ENCODE results near the gene TPCN2. TPM values are rescaled to one million over a fixed set of nuclear protein-coding genes. Genes with fewer than 3 reads are reported as not detected.

Gene TPCN2
- total RNA-seq (2022; extraction: Qiagen RNA extraction; ENCODE audit: low read depth) = 10.4 to 12.7 TPM (median 11.7 TPM) in 5 replicates

GRCh38 chr11:69048694-69049489, at the start of gene TPCN2:
TPCN2 (plus strand) TSS chr11:69048932; CDS start chr11:69048998, 66 bp downstream.

DNA sequence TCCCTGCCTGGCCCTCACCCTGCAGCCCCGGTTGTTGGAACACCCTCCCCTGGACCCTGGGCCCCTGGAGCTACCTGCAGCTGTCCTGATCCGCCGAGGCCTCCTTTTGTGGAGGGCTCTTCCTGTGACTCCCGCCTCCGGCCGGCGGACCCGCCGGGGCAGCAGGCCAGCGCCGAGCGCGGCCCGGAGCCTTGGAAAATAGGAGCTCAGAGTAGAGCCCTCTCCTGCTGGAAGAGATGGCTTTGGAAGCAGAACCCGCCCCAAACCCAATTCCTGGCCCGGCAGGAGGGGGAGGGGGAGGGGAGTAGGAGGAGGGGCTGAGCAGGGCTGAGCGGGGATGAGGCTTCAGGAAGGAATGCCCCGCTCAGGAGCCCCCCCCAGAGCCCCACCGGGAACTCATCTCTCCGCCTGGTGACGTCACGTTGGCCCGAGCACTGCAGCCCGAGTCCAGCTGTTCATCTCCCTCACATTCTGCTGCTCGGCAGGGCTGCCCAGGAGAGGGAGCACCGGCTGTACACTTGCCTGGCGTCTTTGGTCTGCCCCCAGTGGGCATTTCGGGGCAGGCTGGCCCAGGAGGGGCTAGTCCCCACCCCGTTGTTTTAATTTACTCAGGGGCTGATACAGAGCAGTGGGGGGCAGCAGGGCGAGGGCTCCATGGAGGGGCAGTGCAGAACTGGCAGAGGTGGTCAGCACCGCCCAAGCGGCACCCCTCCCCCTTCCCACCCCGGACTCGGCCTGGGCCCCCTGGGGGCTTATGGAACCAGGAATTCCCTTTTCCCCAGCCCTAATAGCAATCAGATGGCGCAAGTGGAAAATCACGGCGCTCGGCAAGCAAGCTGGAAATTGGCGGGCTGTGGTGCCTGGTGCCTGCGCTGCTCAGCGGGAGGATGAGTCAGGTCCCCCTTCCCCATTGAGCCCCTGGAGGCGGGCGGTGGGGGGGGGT, 35.5 kb upstream of the TPCN2 start, which contains the start of gene MRGPRF:
MRGPRF (minus strand) TSS at position 238 of the 943 bp plus-strand sequence. CDS start 3,345 bp downstream, outside the sequence.

DNA sequence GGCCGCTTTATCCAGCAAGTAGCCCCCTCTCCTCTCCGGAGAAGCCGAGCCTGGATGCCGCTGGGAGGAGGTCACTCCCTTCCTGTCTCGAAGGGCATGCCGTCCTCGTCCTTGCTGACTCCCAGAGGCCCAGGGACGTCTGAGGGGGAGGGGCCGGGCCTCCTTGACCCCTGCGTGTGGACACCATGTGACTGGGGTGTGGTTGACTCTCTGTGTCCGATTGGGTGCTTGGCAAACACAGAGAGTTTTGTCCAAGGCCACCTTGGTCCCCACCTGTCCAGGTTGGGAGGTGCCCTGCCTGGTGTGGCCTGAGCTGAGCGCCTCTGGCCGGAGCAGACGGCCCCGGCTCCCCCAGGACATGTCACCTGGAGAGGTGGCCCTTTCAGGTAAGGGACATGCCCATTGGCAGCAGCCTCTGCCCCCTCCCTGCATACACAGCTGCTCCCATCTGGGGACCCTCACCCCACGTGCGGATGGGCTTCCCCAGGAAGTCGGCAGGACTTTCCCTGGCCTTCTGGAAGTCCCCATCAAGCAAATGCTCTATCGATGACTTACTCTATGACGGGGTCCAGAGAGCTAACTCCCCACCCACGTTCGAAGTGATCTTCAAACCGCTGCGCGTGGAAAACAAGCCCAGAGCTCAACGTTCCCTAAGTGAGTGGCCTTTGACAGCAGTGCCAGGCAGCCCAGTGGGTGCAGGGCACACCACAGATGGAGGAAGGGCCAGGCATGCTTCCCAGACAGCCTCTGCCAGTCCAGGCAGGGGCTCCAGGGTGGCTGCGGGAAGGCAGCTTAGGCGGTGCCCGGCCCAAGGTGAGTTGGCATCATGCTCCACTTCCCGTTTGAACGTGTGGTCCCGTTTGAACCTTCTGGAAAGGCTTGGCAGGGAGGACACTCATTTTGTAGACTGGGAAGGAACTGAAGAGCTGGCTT, 106.8 kb downstream of the TPCN2 start, which contains the start of gene SMIM38:
SMIM38 (plus strand) TSS at position 634 of the 933 bp plus-strand sequence. CDS start 1,912 bp downstream, outside the sequence.

Other genes starting within 250 kb of the TPCN2 start
- gene CPT1A, start 207.0 kb upstream of the TPCN2 start, total RNA-seq (2022; extraction: Qiagen RNA extraction; ENCODE audit: low read depth) = 26.1 to 34.8 TPM (median 31.8 TPM) in 5 replicates
- 125 to 135 TPM (median 133 TPM) in 5 replicates for gene MRPL21, start 145.1 kb upstream of the TPCN2 start, total RNA-seq (2022; extraction: Qiagen RNA extraction; ENCODE audit: low read depth)
- gene IGHMBP2, start 145.0 kb upstream of the TPCN2 start, total RNA-seq (2022; extraction: Qiagen RNA extraction; ENCODE audit: low read depth) = 14.5 to 17.0 TPM (median 15.7 TPM) in 5 replicates
- not detected in 5 replicates for gene MRGPRD, start 67.9 kb upstream of the TPCN2 start, total RNA-seq (2022; extraction: Qiagen RNA extraction; ENCODE audit: low read depth)
- 0.07 to 0.15 TPM (median 0.14 TPM) in 3 of 5 replicates, not detected in the others for gene MRGPRF, start 35.7 kb upstream of the TPCN2 start, total RNA-seq (2022; extraction: Qiagen RNA extraction; ENCODE audit: low read depth)
- 0.06 to 0.08 TPM in 2 of 5 replicates, not detected in the others for gene SMIM38, start 107.0 kb downstream of the TPCN2 start, total RNA-seq (2022; extraction: Qiagen RNA extraction; ENCODE audit: low read depth)
- gene MYEOV, start 245.2 kb downstream of the TPCN2 start, total RNA-seq (2022; extraction: Qiagen RNA extraction; ENCODE audit: low read depth) = 95.4 to 118 TPM (median 111 TPM) in 5 replicates

All from A549 treated with DMSO at 1 μM for 4 hours (cell line).